GM12872 (cell line): ENCODE results near the gene ARFRP1.

Experiments used
- TF ChIP-seq, protein P1 (sequence below): IDR thresholded peaks from 3 replicates; pipeline ENCODE4 v1.5.1; 2011; ENCODE audit warnings: low read depth, mild to moderate bottlenecking, low read length, moderate library complexity; ENCODE audit not compliant: insufficient read depth

ARFRP1 gene

DNA sequence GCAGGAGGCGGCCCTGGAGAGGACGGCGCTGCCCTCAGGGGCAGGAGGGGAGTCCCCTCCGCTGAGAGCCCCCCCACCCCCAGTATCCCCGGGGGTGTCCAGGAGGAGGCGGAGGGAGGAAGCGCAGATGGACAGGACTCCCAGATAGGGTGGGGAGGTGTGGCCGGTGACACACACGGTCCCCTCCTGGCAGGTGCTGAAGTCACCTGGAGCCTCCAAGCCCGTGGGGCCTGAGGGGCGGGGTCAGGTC lies 55.9 kb downstream of the ARFRP1 start:
- TF ChIP-seq, protein P1, sequence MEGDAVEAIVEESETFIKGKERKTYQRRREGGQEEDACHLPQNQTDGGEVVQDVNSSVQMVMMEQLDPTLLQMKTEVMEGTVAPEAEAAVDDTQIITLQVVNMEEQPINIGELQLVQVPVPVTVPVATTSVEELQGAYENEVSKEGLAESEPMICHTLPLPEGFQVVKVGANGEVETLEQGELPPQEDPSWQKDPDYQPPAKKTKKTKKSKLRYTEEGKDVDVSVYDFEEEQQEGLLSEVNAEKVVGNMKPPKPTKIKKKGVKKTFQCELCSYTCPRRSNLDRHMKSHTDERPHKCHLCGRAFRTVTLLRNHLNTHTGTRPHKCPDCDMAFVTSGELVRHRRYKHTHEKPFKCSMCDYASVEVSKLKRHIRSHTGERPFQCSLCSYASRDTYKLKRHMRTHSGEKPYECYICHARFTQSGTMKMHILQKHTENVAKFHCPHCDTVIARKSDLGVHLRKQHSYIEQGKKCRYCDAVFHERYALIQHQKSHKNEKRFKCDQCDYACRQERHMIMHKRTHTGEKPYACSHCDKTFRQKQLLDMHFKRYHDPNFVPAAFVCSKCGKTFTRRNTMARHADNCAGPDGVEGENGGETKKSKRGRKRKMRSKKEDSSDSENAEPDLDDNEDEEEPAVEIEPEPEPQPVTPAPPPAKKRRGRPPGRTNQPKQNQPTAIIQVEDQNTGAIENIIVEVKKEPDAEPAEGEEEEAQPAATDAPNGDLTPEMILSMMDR, result no peak

DNA sequence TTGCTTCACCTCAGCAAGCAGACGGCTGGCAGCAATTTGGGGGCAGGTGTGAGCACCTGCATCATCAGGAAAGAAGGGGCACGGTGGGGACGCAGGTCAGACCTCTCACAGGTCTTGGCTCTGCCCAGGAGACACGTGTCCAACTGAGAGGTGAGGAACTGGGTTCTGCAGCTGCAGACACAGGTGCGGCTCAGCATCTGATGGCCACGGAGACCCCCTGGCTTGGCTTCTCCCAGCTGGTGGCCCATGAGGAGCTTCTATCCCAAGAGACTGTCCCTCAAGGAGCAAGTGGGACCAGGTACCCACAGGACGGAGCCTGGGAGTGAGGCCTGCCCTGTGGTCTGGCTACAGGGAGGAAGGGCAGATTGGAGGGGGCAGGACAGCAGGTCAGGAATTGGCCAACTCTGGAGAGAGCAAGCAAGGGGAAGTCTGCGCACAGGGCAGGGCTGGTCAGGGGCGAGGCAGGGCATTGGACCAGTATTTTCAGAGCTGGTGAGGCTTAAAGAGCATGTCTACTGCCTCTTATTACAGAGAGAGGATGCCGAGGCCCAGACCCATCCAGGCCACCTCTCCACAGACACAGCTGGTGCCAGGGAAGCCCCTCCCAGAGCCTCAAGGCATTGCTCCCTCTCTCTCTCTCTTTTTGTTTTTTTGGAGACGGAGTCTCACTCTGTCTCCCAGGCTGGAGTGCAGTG lies 58.7 kb downstream of the ARFRP1 start:
- TF ChIP-seq, protein P1, result no peak
